ENCODE results near the gene FUT9. TPM values are rescaled to one million over a fixed set of nuclear protein-coding genes. Genes with fewer than 3 reads are reported as not detected.

The FUT9 gene
- polyA plus RNA-seq, 3 donors = not detected

DNA sequence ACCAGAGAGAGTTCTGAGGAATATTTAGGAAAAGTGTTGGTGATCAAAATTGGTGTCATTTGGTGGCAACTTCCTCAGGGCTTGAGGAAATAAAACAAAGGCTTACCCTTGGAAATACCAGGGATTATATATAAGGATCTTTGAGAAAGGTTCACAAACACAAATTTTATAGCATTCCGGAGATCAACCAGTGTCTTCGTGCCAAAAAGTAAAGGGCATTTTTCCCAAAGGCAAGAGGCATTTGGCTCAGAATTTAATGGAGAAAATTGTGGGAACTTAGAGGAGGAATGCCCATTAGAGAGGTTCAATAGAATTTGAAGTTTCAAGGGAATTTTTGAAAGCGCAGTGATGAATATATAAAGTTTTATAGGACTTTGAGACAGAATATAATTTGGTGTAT lies 179.5 kb downstream of the FUT9 start:
- Histone ChIP-seq H3K27ac (ENCODE audit: low read depth in 1 of 2, low read length in 2 of 2) (no peak overlapping the region), H2AFZ (ENCODE audit: insufficient read depth, low read depth, low read length, poor library complexity, severe bottlenecking) (no peak overlapping the region), H3K79me2 (ENCODE audit: insufficient read depth, low read length) (no peaks in the 10 kb centered on the region), H4K20me1 (ENCODE audit: insufficient read depth, low read length) (no peaks in the 10 kb centered on the region), H3K4me3 (replicated peaks in 1 of 3; ENCODE audit: low read depth in 2 of 3, low read length in 3 of 3) (no peak overlapping the region), H3K9ac (ENCODE audit: insufficient read depth, low read length, poor library complexity, severe bottlenecking) (no peak overlapping the region), H3K4me2 (replicated peaks; ENCODE audit: extremely low read depth, low read length, poor library complexity, severe bottlenecking) (no peak overlapping the region), H3K9me3 (replicated peaks in 1 of 2; ENCODE audit: control insufficient read depth in 1 of 2, insufficient read depth in 1 of 2, low read length in 2 of 2) (no peaks in the 10 kb centered on the region), H3K27me3 (ENCODE audit: control insufficient read depth in 2 of 2, insufficient read depth in 2 of 2, low read length in 2 of 2) (no peaks in the 10 kb centered on the region), H3K36me3 (replicated peaks in 1 of 2; ENCODE audit: control insufficient read depth in 1 of 2, insufficient read depth in 2 of 2, low read length in 2 of 2) (no peaks in the 10 kb centered on the region), H3K4me1 (ENCODE audit: control insufficient read depth in 1 of 2, insufficient read depth in 2 of 2, low read length in 2 of 2) (no peaks in the 10 kb centered on the region)
- intact Hi-C loops (cut with micrococcal nuclease) = no loop called here
- WGBS (ENCODE audit: insufficient coverage) = 100% methylated on average over 2 of the region's 3 CpGs
- Mint-ChIP-seq H3K4me1 (no peaks in the 10 kb centered on the region), H3K4me3 (no peak overlapping the region), H3K27ac (no peak overlapping the region), H3K36me3 (no peaks in the 10 kb centered on the region), H3K9me3 (peaks cover 0 to 7% (median 5%) of the 10 kb centered on the region in 7 donors), H3K27me3 (ENCODE audit: low read depth in 3 of 3) (no peaks in the 10 kb centered on the region)
- TF ChIP-seq, protein P1, sequence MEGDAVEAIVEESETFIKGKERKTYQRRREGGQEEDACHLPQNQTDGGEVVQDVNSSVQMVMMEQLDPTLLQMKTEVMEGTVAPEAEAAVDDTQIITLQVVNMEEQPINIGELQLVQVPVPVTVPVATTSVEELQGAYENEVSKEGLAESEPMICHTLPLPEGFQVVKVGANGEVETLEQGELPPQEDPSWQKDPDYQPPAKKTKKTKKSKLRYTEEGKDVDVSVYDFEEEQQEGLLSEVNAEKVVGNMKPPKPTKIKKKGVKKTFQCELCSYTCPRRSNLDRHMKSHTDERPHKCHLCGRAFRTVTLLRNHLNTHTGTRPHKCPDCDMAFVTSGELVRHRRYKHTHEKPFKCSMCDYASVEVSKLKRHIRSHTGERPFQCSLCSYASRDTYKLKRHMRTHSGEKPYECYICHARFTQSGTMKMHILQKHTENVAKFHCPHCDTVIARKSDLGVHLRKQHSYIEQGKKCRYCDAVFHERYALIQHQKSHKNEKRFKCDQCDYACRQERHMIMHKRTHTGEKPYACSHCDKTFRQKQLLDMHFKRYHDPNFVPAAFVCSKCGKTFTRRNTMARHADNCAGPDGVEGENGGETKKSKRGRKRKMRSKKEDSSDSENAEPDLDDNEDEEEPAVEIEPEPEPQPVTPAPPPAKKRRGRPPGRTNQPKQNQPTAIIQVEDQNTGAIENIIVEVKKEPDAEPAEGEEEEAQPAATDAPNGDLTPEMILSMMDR (IDR thresholded peaks at IDR 0.05) = no peak
- no peak for DNase-seq

- no peaks in the 10 kb centered on the region for H3K9me3 ChIP-seq (replicated peaks in 1 of 2; ENCODE audit: control insufficient read depth in 1 of 2, insufficient read depth in 1 of 2, low read length in 2 of 2)
- TF ChIP-seq, protein P1 (IDR thresholded peaks at IDR 0.05) = no peak
- 56% methylated on average over 1 of the region's 3 CpGs for WGBS (ENCODE audit: insufficient coverage)
- no peak overlapping the region for H3K4me2 ChIP-seq (replicated peaks; ENCODE audit: extremely low read depth, low read length, poor library complexity, severe bottlenecking)
- H2AFZ ChIP-seq (ENCODE audit: insufficient read depth, low read depth, low read length, poor library complexity, severe bottlenecking) = no peak overlapping the region
- Mint-ChIP-seq H3K9me3 (peaks cover 0 to 6% (median 3%) of the 10 kb centered on the region in 7 donors), H3K4me3 (no peak overlapping the region), H3K27me3 (ENCODE audit: low read depth in 3 of 3) (no peaks in the 10 kb centered on the region), H3K4me1 (no peaks in the 10 kb centered on the region), H3K36me3 (no peaks in the 10 kb centered on the region), H3K27ac (no peak overlapping the region)
- no peaks in the 10 kb centered on the region for H3K36me3 ChIP-seq (replicated peaks in 1 of 2; ENCODE audit: control insufficient read depth in 1 of 2, insufficient read depth in 2 of 2, low read length in 2 of 2)
- no peaks in the 10 kb centered on the region for H4K20me1 ChIP-seq (ENCODE audit: insufficient read depth, low read length)
- no peaks in the 10 kb centered on the region for H3K79me2 ChIP-seq (ENCODE audit: insufficient read depth, low read length)
- H3K4me3 ChIP-seq (replicated peaks in 1 of 3; ENCODE audit: low read depth in 2 of 3, low read length in 3 of 3) = no peak overlapping the region
- no peak for DNase-seq
- no peaks in the 10 kb centered on the region for H3K27me3 ChIP-seq (ENCODE audit: control insufficient read depth in 2 of 2, insufficient read depth in 2 of 2, low read length in 2 of 2)
- intact Hi-C loops (cut with micrococcal nuclease) = no loop called here
- H3K27ac ChIP-seq (ENCODE audit: low read depth in 1 of 2, low read length in 2 of 2) = no peak overlapping the region
- no peaks in the 10 kb centered on the region for H3K4me1 ChIP-seq (ENCODE audit: control insufficient read depth in 1 of 2, insufficient read depth in 2 of 2, low read length in 2 of 2)
- no peak overlapping the region for H3K9ac ChIP-seq (ENCODE audit: insufficient read depth, low read length, poor library complexity, severe bottlenecking)
Measured at GRCh38 chr6:96196633-96197032, 180.9 kb downstream of the FUT9 start.

Measured in CD14-positive monocyte (primary cell).